Neutrophil (primary cell): ENCODE data around the gene TMEM214.

Experiments
- H3K27ac ChIP-seq: fragments of 200-600 bp; sonication (generic); 2 replicates; pipeline ENCODE4 v1.5.1; 2016; ENCODE audit warnings: mild to moderate bottlenecking, moderate library complexity
- H3K27me3 ChIP-seq: fragments of 200-600 bp; sonication (generic); 2 replicates; pipeline ENCODE4 v1.6.0; 2016; ENCODE audit warnings: mild to moderate bottlenecking
- H3K36me3 ChIP-seq: fragments of 200-600 bp; sonication (generic); 2 replicates; pipeline ENCODE4 v1.5.1; 2017
- H3K4me1 ChIP-seq, 2 experiments: fragments of 200-600 bp in 1 of 2; sonication (generic) in 1 of 2; 1 replicate in 1 of 2; 2 replicates in 1 of 2; pipeline versions ENCODE4 v1.5.1 to v1.6.1; 2013 to 2016; ENCODE audit warnings: low read depth in 1 of 2, low read length in 1 of 2, mild to moderate bottlenecking in 1 of 2, moderate library complexity in 1 of 2; ENCODE audit not compliant: control insufficient read depth in 1 of 2, insufficient read depth in 1 of 2
- H3K4me3 ChIP-seq, 2 experiments: fragments of 200-600 bp in 1 of 2; sonication (generic) in 1 of 2; 1 replicate in 1 of 2; 2 replicates in 1 of 2; pipeline ENCODE4 v1.5.1; 2013 to 2016; ENCODE audit warnings: low read depth in 1 of 2, low read length in 1 of 2, mild to moderate bottlenecking in 1 of 2, moderate library complexity in 1 of 2
- H3K9me3 ChIP-seq: fragments of 200-600 bp; sonication (generic); 2 replicates; pipeline ENCODE4 v1.5.1; 2016
- CTCF ChIP-seq: fragments of 200-600 bp; sonication (generic); IDR thresholded peaks from 2 replicates; pipeline ENCODE4 v1.5.1; 2016; ENCODE audit warnings: antibody characterized with exemption

TMEM214 gene

GRCh38 chr2:27000228-27000627 lies 32.5 kb upstream of the TMEM214 start:
- Histone ChIP-seq H3K9me3 (no peaks in the 10 kb centered on the region), H3K36me3 (no peaks in the 10 kb centered on the region), H3K4me3 (no peak overlapping the region), H3K27ac (no peak overlapping the region), H3K4me1 (no peaks in the 10 kb centered on the region), H3K27me3 (peaks cover 2% of the 10 kb centered on the region)
- TF ChIP-seq CTCF, result no peak

GRCh38 chr2:27000995-27001394 lies 31.8 kb upstream of the TMEM214 start:
- TF ChIP-seq CTCF, result no peak
- Histone ChIP-seq H3K4me3 (no peak overlapping the region), H3K36me3 (no peaks in the 10 kb centered on the region), H3K4me1 (no peaks in the 10 kb centered on the region), H3K27me3 (peaks cover 5% of the 10 kb centered on the region), H3K27ac (no peak overlapping the region), H3K9me3 (no peaks in the 10 kb centered on the region)

GRCh38 chr2:27001950-27002349 lies 30.8 kb upstream of the TMEM214 start:
- Histone ChIP-seq H3K4me3 (no peak overlapping the region), H3K36me3 (no peaks in the 10 kb centered on the region), H3K27me3 (peaks cover 6% of the 10 kb centered on the region), H3K9me3 (no peaks in the 10 kb centered on the region), H3K4me1 (no peaks in the 10 kb centered on the region), H3K27ac (no peak overlapping the region)
- TF ChIP-seq CTCF, result no peak

GRCh38 chr2:27003007-27003406 lies 29.8 kb upstream of the TMEM214 start:
- no peak for TF ChIP-seq CTCF
- Histone ChIP-seq H3K27ac (no peak overlapping the region), H3K4me1 (no peaks in the 10 kb centered on the region), H3K27me3 (peaks cover 16% of the 10 kb centered on the region), H3K36me3 (no peaks in the 10 kb centered on the region), H3K9me3 (no peaks in the 10 kb centered on the region), H3K4me3 (no peak overlapping the region)

- Histone ChIP-seq H3K9me3 (no peaks in the 10 kb centered on the region), H3K4me1 (no peaks in the 10 kb centered on the region)
- no peak for TF ChIP-seq CTCF
Measured at GRCh38 chr2:27003857-27004256, 28.9 kb upstream of the TMEM214 start.

More at GRCh38 chr2:27003857-27004256, 28.9 kb upstream of the TMEM214 start:
- no peaks in the 10 kb centered on the region for H3K36me3 ChIP-seq
- no peak overlapping the region for H3K27ac ChIP-seq
- H3K4me3 ChIP-seq, result no peak overlapping the region
- peaks cover 20% of the 10 kb centered on the region for H3K27me3 ChIP-seq
